Smooth muscle cell (in vitro differentiated cells): ENCODE results near the gene PTPRR. TPM values are rescaled to one million over a fixed set of nuclear protein-coding genes. Genes with fewer than 3 reads are reported as not detected.
A peak's percentile ranks its signal among the peaks of the same experiment; 100 is the strongest.

ENCODE experiments used
- DNase-seq: peaks from one replicate; lab custom pipeline; 2025; ENCODE audit not compliant: unreplicated experiment; lab: John Stamatoyannopoulos, UW
- H2AFZ ChIP-seq: fragments of 200-600 bp; sonication (generic); 2 replicates; pipeline ENCODE4 v1.6.0; 2016; ENCODE audit warnings: antibody characterized with exemption, low read depth, mild to moderate bottlenecking
- H3F3A ChIP-seq: fragments of 200-600 bp; sonication (generic); 2 replicates; pipeline ENCODE4 v1.6.0; 2017; ENCODE audit warnings: antibody characterized with exemption, low read depth
- H3K27ac ChIP-seq: fragments of 200-600 bp; sonication (generic); 2 replicates; pipeline ENCODE4 v1.5.1; 2016; ENCODE audit warnings: low read depth, mild to moderate bottlenecking
- H3K27me3 ChIP-seq: fragments of 200-600 bp; sonication (generic); 2 replicates; pipeline ENCODE4 v1.6.1; 2016; ENCODE audit warnings: low read depth, mild to moderate bottlenecking
- H3K36me3 ChIP-seq: fragments of 200-600 bp; sonication (generic); 2 replicates; pipeline ENCODE4 v1.5.1; 2016; ENCODE audit warnings: low read depth
- H3K4me1 ChIP-seq: fragments of 200-600 bp; sonication (generic); 2 replicates; pipeline ENCODE4 v1.5.1; 2016; ENCODE audit warnings: low read depth
- H3K4me2 ChIP-seq: fragments of 200-600 bp; sonication (generic); 2 replicates; pipeline ENCODE4 v1.6.0; 2016; ENCODE audit warnings: mild to moderate bottlenecking
- H3K4me3 ChIP-seq: fragments of 200-600 bp; sonication (generic); 2 replicates; pipeline ENCODE4 v1.5.1; 2016; ENCODE audit warnings: mild to moderate bottlenecking
- H3K79me2 ChIP-seq: fragments of 200-600 bp; sonication (generic); 2 replicates; pipeline ENCODE4 v1.6.0; 2016; ENCODE audit warnings: low read depth, mild to moderate bottlenecking
- H3K9ac ChIP-seq: fragments of 200-600 bp; sonication (generic); 2 replicates; pipeline ENCODE4 v1.6.0; 2016; ENCODE audit warnings: low read depth
- H3K9me3 ChIP-seq: fragments of 200-600 bp; sonication (generic); replicated peaks from 2 replicates; pipeline ENCODE4 v1.5.1; 2016; ENCODE audit warnings: low read depth
- H4K20me1 ChIP-seq: fragments of 200-600 bp; sonication (generic); 2 replicates; pipeline ENCODE4 v1.6.0; 2016; ENCODE audit warnings: low read depth
- WGBS: methylation state at CpG from one replicate; pipeline ENCODE4 v1.1.7; 2016; ENCODE audit warnings: low lambda C conversion rate; 5-methylcytosine and 5-hydroxymethylcytosine counted together
- polyA plus RNA-seq: library from polyadenylated mRNA; unstranded; fragments of >200 nt; fragmentation: Nextera tagmentation; extraction: Ambion mirVana; gene quantifications from 2 replicates; pipeline ENCODE4 v1.2.1, GENCODE V29; 2016
- total RNA-seq: library from RNA; depleted of rRNA; stranded (reverse); fragments of >200 nt; gene quantifications from 2 replicates; pipeline ENCODE4 v1.2.3, GENCODE V29; 2014
- TF ChIP-seq, protein P1 (sequence below): fragments of 200-600 bp; sonication (generic); IDR thresholded peaks from 2 replicates; pipeline ENCODE4 v1.5.1; 2017; ENCODE audit warnings: borderline replicate concordance, mild to moderate bottlenecking, antibody characterized with exemption; ENCODE audit not compliant: insufficient read depth, poor library complexity, severe bottlenecking

The PTPRR gene
- total and polyA plus RNA-seq, 2 experiments from 2014 or later = 2.8 to 17.8 TPM

DNA sequence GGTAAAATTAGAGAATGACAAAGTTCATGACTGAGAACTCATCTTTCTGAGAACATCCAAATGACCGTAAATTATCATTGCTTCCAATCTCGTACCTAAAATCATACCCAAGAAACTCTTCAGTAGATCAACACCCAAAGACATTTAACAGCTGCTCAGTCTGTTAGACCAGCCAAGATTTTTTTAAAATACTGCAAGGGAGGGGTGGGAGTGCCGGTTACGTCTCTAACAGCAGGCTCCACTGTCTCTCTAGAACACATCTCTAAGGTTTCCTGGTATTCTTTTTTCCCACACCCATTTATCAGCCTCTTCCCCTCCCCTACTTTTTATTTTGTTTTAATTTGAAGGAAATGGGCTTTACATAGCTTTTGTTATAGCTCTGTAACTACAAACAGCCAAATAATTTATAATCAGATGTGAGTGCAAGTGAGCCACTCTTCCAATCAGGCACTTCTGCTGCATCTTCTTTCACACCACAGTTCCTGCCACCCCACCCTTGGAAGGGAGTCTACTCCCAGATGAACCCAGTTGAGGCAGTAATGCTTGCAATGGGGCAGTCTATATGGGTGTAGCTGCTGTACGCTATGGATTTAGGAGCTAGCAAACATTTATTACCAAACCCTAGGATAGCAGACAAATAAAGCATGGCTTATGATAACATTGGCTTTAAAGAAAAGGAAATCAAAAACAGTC, 305.2 kb downstream of the PTPRR start:
- H3K4me2 ChIP-seq = no peak overlapping the region
- no peaks in the 10 kb centered on the region for H3F3A ChIP-seq
- H3K36me3 ChIP-seq = no peaks in the 10 kb centered on the region
- H3K4me1 ChIP-seq = no peaks in the 10 kb centered on the region
- no peaks in the 10 kb centered on the region for H4K20me1 ChIP-seq
- TF ChIP-seq, protein P1, sequence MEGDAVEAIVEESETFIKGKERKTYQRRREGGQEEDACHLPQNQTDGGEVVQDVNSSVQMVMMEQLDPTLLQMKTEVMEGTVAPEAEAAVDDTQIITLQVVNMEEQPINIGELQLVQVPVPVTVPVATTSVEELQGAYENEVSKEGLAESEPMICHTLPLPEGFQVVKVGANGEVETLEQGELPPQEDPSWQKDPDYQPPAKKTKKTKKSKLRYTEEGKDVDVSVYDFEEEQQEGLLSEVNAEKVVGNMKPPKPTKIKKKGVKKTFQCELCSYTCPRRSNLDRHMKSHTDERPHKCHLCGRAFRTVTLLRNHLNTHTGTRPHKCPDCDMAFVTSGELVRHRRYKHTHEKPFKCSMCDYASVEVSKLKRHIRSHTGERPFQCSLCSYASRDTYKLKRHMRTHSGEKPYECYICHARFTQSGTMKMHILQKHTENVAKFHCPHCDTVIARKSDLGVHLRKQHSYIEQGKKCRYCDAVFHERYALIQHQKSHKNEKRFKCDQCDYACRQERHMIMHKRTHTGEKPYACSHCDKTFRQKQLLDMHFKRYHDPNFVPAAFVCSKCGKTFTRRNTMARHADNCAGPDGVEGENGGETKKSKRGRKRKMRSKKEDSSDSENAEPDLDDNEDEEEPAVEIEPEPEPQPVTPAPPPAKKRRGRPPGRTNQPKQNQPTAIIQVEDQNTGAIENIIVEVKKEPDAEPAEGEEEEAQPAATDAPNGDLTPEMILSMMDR = no peak
- no peak overlapping the region for H3K9ac ChIP-seq
- no peaks in the 10 kb centered on the region for H3K79me2 ChIP-seq
- no peak overlapping the region for H2AFZ ChIP-seq
- no peak for DNase-seq
- no peak overlapping the region for H3K27ac ChIP-seq
- H3K4me3 ChIP-seq = no peak overlapping the region
- H3K9me3 ChIP-seq = no peaks in the 10 kb centered on the region
- H3K27me3 ChIP-seq = no peaks in the 10 kb centered on the region
- WGBS = 76% methylated on average over 5 of the region's 5 CpGs

DNA sequence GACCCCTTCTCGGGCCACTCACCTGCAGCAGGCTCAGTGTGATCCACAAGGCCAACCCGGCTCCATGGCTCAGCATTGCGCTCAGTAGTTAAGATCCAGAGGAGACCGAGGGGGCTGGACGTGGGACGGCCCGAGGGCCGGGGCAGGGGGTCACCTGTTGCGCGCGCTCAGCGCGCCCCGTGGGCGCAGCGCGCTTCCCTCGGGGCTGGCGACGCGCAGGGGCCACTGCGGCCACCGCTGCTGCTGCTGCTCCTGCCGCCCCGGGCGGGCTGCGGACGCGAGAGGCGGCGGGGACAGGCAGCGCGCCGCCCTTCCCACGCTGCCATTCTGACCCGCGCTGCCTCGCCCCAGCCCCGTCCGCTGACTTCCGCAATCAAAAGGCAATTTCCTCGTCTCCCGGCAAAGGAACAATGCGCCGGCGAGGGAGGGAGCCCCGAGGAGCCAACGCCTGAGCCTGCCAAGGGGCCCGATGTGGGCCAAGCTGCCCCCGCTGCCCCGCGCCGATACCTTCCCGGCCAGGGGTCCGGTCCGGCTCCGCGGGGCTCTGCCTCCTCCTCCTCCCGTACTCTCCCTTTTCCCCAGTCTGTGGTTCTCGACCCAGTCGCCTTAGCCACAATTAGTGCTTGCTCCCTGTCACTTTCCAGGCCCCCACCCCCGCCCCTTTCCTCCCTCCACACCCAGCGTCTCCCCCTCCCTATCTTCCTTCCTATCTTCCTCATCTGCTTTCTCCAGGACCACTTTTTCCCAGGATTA, 310.6 kb downstream of the PTPRR start:
- WGBS = under 1% methylated on average over 44 of the region's 63 CpGs
- TF ChIP-seq, protein P1 = no peak
- H2AFZ ChIP-seq = peak overlapping the region; percentile 97
- no peaks in the 10 kb centered on the region for H3K27me3 ChIP-seq
- H3K9me3 ChIP-seq = peaks cover under 1% of the 10 kb centered on the region
- no peak overlapping the region for H3K27ac ChIP-seq
- peak overlapping the region; percentile 75 for H3K4me3 ChIP-seq
- no peaks in the 10 kb centered on the region for H4K20me1 ChIP-seq
- H3K79me2 ChIP-seq = no peaks in the 10 kb centered on the region
- H3K4me2 ChIP-seq = peak overlapping the region; percentile 86
- H3K4me1 ChIP-seq = peaks cover 15% of the 10 kb centered on the region
- H3K36me3 ChIP-seq = no peaks in the 10 kb centered on the region
- H3K9ac ChIP-seq = peak overlapping the region; percentile 38
- peaks cover 4% of the 10 kb centered on the region for H3F3A ChIP-seq
- no peak for DNase-seq

DNA sequence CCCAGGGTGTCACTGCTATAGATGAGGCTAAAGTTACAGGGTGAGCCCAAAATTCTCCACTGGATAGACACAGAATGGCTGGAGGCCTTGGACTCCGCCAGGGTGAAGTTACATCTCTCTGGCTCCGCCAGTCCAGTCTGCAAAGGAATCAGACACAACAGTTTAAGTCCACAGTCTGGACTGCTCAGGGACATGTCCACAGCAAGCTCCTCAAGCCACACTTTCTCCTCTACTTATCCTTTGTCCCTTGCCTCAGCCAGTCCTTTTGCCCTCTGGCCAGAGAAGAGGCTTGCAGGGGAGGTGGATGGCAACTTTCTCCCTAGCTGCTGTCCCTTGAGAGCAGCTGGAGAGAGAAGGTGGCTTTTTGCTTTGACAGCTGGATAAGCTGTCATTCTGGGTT, 311.3 kb downstream of the PTPRR start:
- H3K36me3 ChIP-seq = no peaks in the 10 kb centered on the region
- no peak overlapping the region for H3K9ac ChIP-seq
- peak overlapping the region; percentile 75 for H3K4me3 ChIP-seq
- no peaks in the 10 kb centered on the region for H4K20me1 ChIP-seq
- peaks cover 4% of the 10 kb centered on the region for H3F3A ChIP-seq
- H3K9me3 ChIP-seq = peaks cover 4% of the 10 kb centered on the region
- peaks cover 15% of the 10 kb centered on the region for H3K4me1 ChIP-seq
- TF ChIP-seq, protein P1 = no peak
- H3K79me2 ChIP-seq = no peaks in the 10 kb centered on the region
- no peak overlapping the region for H2AFZ ChIP-seq
- H3K27ac ChIP-seq = no peak overlapping the region
- no peaks in the 10 kb centered on the region for H3K27me3 ChIP-seq
- H3K4me2 ChIP-seq = peak overlapping the region; percentile 86
- 90% methylated on average over 2 of the region's 2 CpGs for WGBS
- DNase-seq = no peak
